ENCODE data around the gene ZNF407.

Gene ZNF407

DNA sequence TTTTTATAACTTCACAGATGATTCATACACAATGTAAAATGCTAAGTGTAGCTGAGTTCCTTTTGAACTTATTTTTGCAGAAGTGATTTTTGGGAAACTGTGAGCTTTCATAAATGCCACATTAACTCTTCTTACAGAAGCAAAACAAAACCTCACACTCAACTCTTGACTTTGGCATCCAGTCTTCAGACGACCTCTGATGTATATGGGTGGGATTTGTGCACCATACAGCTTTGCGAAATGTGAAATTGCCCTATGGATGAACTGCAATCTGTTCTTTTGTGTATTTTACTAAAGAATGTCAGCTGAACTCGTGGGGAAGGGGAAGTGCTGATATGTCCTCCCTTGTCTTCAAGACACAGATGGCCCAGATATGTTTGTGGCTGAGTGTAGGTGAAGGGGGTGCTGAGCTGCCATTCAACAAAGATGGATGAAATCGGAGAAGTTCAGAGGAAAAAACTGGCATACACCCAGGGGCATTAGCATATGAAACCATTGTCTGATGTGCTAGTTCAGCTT, 393.0 kb downstream of the ZNF407 start:
- no peak overlapping the region for H3K4me3 ChIP-seq (ENCODE audit: low read depth, low read length)
- TF ChIP-seq, protein P1, sequence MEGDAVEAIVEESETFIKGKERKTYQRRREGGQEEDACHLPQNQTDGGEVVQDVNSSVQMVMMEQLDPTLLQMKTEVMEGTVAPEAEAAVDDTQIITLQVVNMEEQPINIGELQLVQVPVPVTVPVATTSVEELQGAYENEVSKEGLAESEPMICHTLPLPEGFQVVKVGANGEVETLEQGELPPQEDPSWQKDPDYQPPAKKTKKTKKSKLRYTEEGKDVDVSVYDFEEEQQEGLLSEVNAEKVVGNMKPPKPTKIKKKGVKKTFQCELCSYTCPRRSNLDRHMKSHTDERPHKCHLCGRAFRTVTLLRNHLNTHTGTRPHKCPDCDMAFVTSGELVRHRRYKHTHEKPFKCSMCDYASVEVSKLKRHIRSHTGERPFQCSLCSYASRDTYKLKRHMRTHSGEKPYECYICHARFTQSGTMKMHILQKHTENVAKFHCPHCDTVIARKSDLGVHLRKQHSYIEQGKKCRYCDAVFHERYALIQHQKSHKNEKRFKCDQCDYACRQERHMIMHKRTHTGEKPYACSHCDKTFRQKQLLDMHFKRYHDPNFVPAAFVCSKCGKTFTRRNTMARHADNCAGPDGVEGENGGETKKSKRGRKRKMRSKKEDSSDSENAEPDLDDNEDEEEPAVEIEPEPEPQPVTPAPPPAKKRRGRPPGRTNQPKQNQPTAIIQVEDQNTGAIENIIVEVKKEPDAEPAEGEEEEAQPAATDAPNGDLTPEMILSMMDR (IDR thresholded peaks at IDR 0.05; ENCODE audit: low read depth, low read length, missing control alignments) = no peak
- DNase-seq (ENCODE audit: low read depth) = no peak

DNA sequence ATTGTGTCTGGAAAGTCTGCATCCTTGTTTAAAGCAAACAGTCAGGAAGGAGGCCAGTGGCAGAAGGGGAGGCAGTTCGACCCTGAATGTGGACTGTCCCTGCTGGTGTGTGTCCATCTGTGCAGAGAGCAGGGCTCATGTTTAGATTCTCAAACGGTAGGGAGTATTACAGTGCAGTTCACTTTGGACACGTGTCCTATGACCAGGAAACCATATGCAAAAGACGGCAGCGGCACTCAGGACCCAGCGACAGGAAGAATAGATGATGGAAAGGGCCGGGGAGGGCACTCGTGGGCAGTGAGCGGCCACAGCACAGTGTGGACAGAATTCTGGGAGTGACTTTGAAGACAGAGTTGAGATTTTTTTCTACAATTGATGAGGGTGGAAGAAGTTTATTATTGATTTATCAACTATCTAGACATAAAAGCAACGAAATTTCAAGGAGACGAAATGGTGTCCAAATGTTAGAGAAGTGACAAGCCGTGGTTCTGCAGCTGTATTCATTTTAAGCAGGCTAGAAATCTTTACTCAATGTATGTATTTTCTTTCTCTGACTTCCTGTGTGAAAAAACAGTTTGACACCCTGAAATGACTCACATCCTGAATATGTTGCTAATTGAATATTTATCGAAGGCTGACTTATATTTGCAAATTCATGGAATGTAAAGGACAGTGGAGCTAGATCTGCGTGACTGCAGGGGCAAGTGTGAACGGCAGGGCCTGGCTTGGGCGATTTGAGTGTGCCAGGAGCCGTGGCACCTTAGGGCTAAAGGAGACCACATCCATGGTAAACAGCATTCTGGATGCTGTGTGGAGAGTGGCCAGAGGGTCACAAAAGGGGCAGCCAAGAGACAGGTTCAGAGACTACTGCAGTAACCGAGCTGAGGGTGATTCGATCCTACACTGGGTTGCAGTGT, 397.1 kb downstream of the ZNF407 start:
- peak; percentile 54 for DNase-seq (ENCODE audit: low read depth)
- TF ChIP-seq, protein P1 (IDR thresholded peaks at IDR 0.05; ENCODE audit: low read depth, low read length, missing control alignments) = no peak
- peak overlapping the region; percentile 30 for H3K4me3 ChIP-seq (ENCODE audit: low read depth, low read length)

DNA sequence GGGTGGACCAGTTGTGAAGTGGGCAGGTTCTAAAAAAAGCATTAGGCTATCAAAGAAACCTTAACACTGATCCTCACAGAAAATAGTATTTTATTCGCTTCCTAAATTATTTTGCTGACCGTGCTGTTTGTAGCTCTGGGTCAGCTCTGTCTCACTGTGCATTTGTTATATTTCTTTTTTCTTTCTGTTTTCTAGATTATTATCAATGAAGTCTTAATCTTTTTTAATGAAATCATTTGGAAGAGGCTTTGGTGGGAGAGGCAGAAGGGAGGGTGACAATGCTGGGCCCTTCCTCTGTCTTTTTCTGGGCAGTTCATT, 397.7 kb downstream of the ZNF407 start:
- TF ChIP-seq, protein P1 (IDR thresholded peaks at IDR 0.05; ENCODE audit: low read depth, low read length, missing control alignments) = no peak
- DNase-seq (ENCODE audit: low read depth) = no peak
- no peak overlapping the region for H3K4me3 ChIP-seq (ENCODE audit: low read depth, low read length)

DNA sequence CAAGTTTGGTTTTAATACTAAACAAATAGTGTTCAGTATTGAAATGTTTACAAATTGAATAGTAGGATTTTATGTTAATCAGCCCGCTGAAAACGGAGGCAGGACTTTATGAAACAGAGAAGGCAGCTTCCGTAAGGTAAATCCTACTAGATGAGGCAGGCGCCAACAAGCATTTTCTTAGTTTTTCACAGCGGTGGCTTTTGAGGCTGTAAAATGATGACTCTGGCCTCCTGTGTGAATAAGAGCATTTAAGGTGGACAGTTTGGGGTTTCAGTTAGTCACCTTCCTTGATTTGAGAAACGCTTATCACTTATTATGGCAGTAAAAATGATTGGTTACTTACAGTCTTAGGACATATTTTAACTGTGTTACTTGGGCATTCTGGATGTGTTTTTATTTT, 398.4 kb downstream of the ZNF407 start:
- TF ChIP-seq, protein P1 (IDR thresholded peaks at IDR 0.05; ENCODE audit: low read depth, low read length, missing control alignments) = no peak

DNA sequence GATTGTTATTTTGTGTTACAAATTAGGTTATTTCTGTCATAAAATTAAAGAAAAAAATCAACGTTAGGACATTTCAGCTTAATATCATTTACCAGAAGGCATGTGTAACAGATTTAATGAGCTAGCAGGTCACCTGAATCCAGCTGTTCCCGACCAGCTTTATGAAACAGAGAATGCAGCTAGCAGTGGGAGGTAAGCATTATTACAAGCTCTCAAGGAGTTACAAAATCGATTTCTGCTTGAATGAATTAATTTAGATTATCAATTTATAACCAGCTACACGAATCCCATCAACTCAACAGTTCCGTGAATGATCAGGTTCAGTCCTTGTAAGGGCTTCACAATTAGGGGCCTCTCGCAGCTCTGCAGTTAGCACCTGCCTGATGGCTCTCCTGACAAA, 399.3 kb downstream of the ZNF407 start:
- H3K4me3 ChIP-seq (ENCODE audit: low read depth, low read length) = no peak overlapping the region
- no peak for DNase-seq (ENCODE audit: low read depth)
- TF ChIP-seq, protein P1 (IDR thresholded peaks at IDR 0.05; ENCODE audit: low read depth, low read length, missing control alignments) = no peak

More for the DNA sequence above, 398.4 kb downstream of the ZNF407 start:
- no peak for DNase-seq (ENCODE audit: low read depth)
- no peak overlapping the region for H3K4me3 ChIP-seq (ENCODE audit: low read depth, low read length)

DNA sequence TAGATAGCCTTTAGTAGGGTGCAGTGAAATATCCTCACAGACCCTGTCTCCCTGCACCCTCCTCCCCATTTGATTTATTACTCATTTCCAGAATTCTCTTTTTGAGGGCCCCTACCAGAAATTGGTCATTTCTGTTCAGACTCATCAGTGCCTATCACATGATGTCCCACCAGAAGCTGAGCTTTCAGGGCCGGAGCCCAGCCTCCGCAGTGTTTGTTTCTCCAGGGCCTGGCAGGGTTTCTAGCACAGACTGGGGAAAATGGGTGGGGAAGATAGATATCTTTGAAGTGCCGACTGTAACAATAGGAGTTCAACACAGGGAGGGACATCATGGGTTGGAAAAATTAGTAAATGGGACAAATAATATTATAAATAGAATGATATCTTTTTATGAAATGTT, 403.2 kb downstream of the ZNF407 start:
- no peak for DNase-seq (ENCODE audit: low read depth)

More for the DNA sequence above, 403.2 kb downstream of the ZNF407 start:
- TF ChIP-seq, protein P1 (IDR thresholded peaks at IDR 0.05; ENCODE audit: low read depth, low read length, missing control alignments) = no peak
- H3K4me3 ChIP-seq (ENCODE audit: low read depth, low read length) = no peak overlapping the region
